OCI-LY7 (cell line): ENCODE results near the gene KRTAP13-4. TPM values are rescaled to one million over a fixed set of nuclear protein-coding genes. Genes with fewer than 3 reads are reported as not detected.
A peak's percentile ranks its signal among the peaks of the same experiment; 100 is the strongest.

Experiments used
- BruUV-seq: library from RNA; stranded (reverse); fragments of 400-500 nt; replicated peaks from 2 replicates; lab custom pipeline; 2021; lab: Mats Ljungman, UMichigan
- CTCF ChIA-PET: fragments of 300-600 bp; sonication (Branson Sonifier 250); formaldehyde crosslinking; loops from one replicate; lab custom pipeline; 2022; ENCODE audit warnings: antibody characterized with exemption; ENCODE audit not compliant: unreplicated experiment; lab: Charles Lee
- POLR2A ChIA-PET: fragments of 300-600 bp; sonication (Branson Sonifier 250); formaldehyde crosslinking; loops from one replicate; lab custom pipeline; 2022; ENCODE audit warnings: antibody characterized with exemption; lab: Charles Lee
- DNase-seq: peaks from one replicate; pipeline ENCODE4 v3.0.0-alpha.2; 2015; ENCODE audit warnings: low spot score
- H2AFZ ChIP-seq: fragments of 200-600 bp; sonication (generic), shearing (Covaris generic); 2 replicates; pipeline ENCODE4 v1.6.1; 2014; ENCODE audit warnings: mild to moderate bottlenecking, antibody characterized with exemption, low read length, moderate library complexity
- H3K27ac ChIP-seq: fragments of 200-600 bp; sonication (generic); 2 replicates; pipeline ENCODE4 v1.5.1; 2014; ENCODE audit warnings: mixed run types, low read depth, mild to moderate bottlenecking, moderate library complexity, low read length, inconsistent platforms; ENCODE audit not compliant: poor library complexity, severe bottlenecking
- H3K36me3 ChIP-seq: fragments of 200-600 bp; sonication (generic); 2 replicates; pipeline ENCODE4 v1.6.1; 2014; ENCODE audit warnings: mild to moderate bottlenecking, antibody characterized with exemption, low read length, moderate library complexity, mixed read lengths; ENCODE audit not compliant: insufficient read depth
- H3K4me1 ChIP-seq: fragments of 200-600 bp; sonication (generic); 2 replicates; pipeline ENCODE4 v1.5.1; 2014; ENCODE audit warnings: mild to moderate bottlenecking, low read length; ENCODE audit not compliant: insufficient read depth, poor library complexity, severe bottlenecking
- H3K4me2 ChIP-seq: fragments of 200-600 bp; sonication (generic); 2 replicates; pipeline ENCODE4 v1.6.1; 2014; ENCODE audit warnings: mild to moderate bottlenecking, low read length
- H3K4me3 ChIP-seq: fragments of 200-600 bp; sonication (generic); 2 replicates; pipeline ENCODE4 v1.5.1; 2014; ENCODE audit warnings: mild to moderate bottlenecking, low read depth, low read length; ENCODE audit not compliant: poor library complexity, severe bottlenecking
- H3K79me2 ChIP-seq: fragments of 200-600 bp; sonication (generic); 2 replicates; pipeline ENCODE4 v1.6.1; 2016; ENCODE audit warnings: low read depth, mild to moderate bottlenecking, low read length, moderate library complexity, mixed read lengths; ENCODE audit not compliant: insufficient read depth
- H3K9me2 ChIP-seq: fragments of 200-600 bp; sonication (generic); 2 replicates; pipeline ENCODE4 v1.6.1; 2016; ENCODE audit warnings: mild to moderate bottlenecking, low read length, mixed read lengths; ENCODE audit not compliant: insufficient read depth
- H3K9me3 ChIP-seq: fragments of 200-600 bp; sonication (generic); 2 replicates; pipeline ENCODE4 v1.6.1; 2014; ENCODE audit warnings: mild to moderate bottlenecking, mixed run types, low read length, mixed read lengths
- H4K20me1 ChIP-seq: fragments of 200-600 bp; sonication (generic); 2 replicates; pipeline ENCODE4 v1.6.1; 2014; ENCODE audit warnings: mild to moderate bottlenecking, antibody characterized with exemption, low read length, moderate library complexity, mixed read lengths; ENCODE audit not compliant: insufficient read depth
- CTCF ChIP-seq: fragments of 200-600 bp; sonication (generic); conservative IDR thresholded peaks from 2 replicates; pipeline ENCODE4 v1.5.1; 2014; ENCODE audit warnings: mild to moderate bottlenecking, antibody characterized with exemption, low read length, moderate library complexity, mixed read lengths
- EZH2phosphoT487 ChIP-seq: fragments of 200-600 bp; sonication (generic); IDR thresholded peaks from 2 replicates; pipeline ENCODE4 v1.6.1; 2018; ENCODE audit warnings: low read depth, borderline replicate concordance, mild to moderate bottlenecking, mixed run types, antibody characterized with exemption, low read length, moderate library complexity, mixed read lengths
- intact Hi-C: fragments of 100-400 bp; cut with micrococcal nuclease; formaldehyde crosslinking; loops from one replicate; pipeline ENCODE4 v1.10.0; 2022; ENCODE audit not compliant: unreplicated experiment
- total RNA-seq, 2 experiments: library from RNA; depleted of rRNA in 1 of 2; stranded (reverse); fragments of >200 nt in 1 of 2; shearing (Covaris generic) in 1 of 2; gene quantifications; 2 replicates each; pipeline ENCODE4 v1.2.3, GENCODE V29; 2014 to 2022

KRTAP13-4 gene
- total RNA-seq, 2 experiments from 2014 or later = not detected

- Histone ChIP-seq H2AFZ (no peak within 1 kb of the TSS), H3K4me2 (no peak within 1 kb of the TSS), H3K27ac (no peak within 1 kb of the TSS), H3K36me3 (no peaks in the 10 kb centered on the region), H3K9me3 (no peaks in the 10 kb centered on the region), H4K20me1 (no peaks in the 10 kb centered on the region), H3K4me1 (no peaks in the 10 kb centered on the region), H3K4me3 (no peak within 1 kb of the TSS), H3K79me2 (no peaks in the 10 kb centered on the region), H3K9me2 (no peaks in the 10 kb centered on the region)
- ChIA-PET POLR2A (no interaction called here), CTCF (no interaction called here)
- no TSS peak for BruUV-seq
- intact Hi-C loops = no loop called here
- TF ChIP-seq EZH2phosphoT487 (no peak), CTCF (no peak)
- no peak for DNase-seq
Measured at GRCh38 chr21:30395731-30396130, 34.3 kb upstream of the KRTAP13-4 start, which contains the start of gene KRTAP13-1. KRTAP13-1 (plus strand) TSS chr21:30396031; CDS start chr21:30396087, 56 bp downstream.

- Histone ChIP-seq H3K4me1 (no peaks in the 10 kb centered on the region), H3K9me3 (no peaks in the 10 kb centered on the region; the same call in 1 of the 2 replicates), H3K4me3 (no peak overlapping the region), H3K36me3 (no peaks in the 10 kb centered on the region), H4K20me1 (no peaks in the 10 kb centered on the region), H3K9me2 (no peaks in the 10 kb centered on the region), H2AFZ (no peak overlapping the region), H3K79me2 (no peaks in the 10 kb centered on the region), H3K27ac (no peak overlapping the region), H3K4me2 (no peak overlapping the region)
- BruUV-seq = no TSS peak
- CTCF ChIA-PET = no interaction called here
- intact Hi-C loops = no loop called here
- no peak for DNase-seq
- no peak for TF ChIP-seq EZH2phosphoT487
- TF ChIP-seq CTCF = peak; percentile 55
- POLR2A ChIA-PET = interaction anchor here (0.6 to 1.2 kb wide), 2 partner anchors 91 to 108 kb away, joined by 3 read pairs; no protein-coding TSS in a partner anchor
Measured at GRCh38 chr21:30408782-30409494, 21.1 kb upstream of the KRTAP13-4 start.

- CTCF ChIA-PET = no interaction called here
- BruUV-seq = no TSS peak
Measured at GRCh38 chr21:30415993-30416392, 14.0 kb upstream of the KRTAP13-4 start.

More at GRCh38 chr21:30415993-30416392, 14.0 kb upstream of the KRTAP13-4 start:
- Histone ChIP-seq H3K9me3 (peaks cover 23% of the 10 kb centered on the region; the same call in 1 of the 2 replicates), H4K20me1 (no peaks in the 10 kb centered on the region), H3K4me1 (no peaks in the 10 kb centered on the region), H3K27ac (no peak overlapping the region), H3K36me3 (no peaks in the 10 kb centered on the region), H2AFZ (no peak overlapping the region), H3K4me2 (no peak overlapping the region), H3K4me3 (no peak overlapping the region), H3K79me2 (no peaks in the 10 kb centered on the region), H3K9me2 (no peaks in the 10 kb centered on the region)
- POLR2A ChIA-PET = interaction anchor here (0.6 to 0.7 kb wide), 2 partner anchors 19 to 583 kb away, joined by 3 read pairs; no protein-coding TSS in a partner anchor
- intact Hi-C loops = no loop called here
- DNase-seq = no peak
- TF ChIP-seq EZH2phosphoT487 (no peak), CTCF (no peak)
